C4-2B (cell line): ENCODE data around the gene DGKI.

ENCODE experiments used
- CTCF ChIP-seq: fragments of 450-650 bp; conservative IDR thresholded peaks from 2 replicates; pipeline ENCODE4 v1.5.1; 2017; ENCODE audit warnings: mild to moderate bottlenecking
- ZFX ChIP-seq: fragments of 450-650 bp; IDR thresholded peaks from 2 replicates; pipeline ENCODE4 v1.6.1; 2017

GRCh38 chr7:137587326-137587725, 259.4 kb downstream of the DGKI start:
- TF ChIP-seq CTCF (no peak), ZFX (no peak)
